G401 (cell line): ENCODE measurements around the gene OLFM1. TPM values are rescaled to one million over a fixed set of nuclear protein-coding genes. Genes with fewer than 3 reads are reported as not detected.

Experiments used
- DNase-seq: peaks from one replicate; pipeline ENCODE4 v3.0.0-alpha.2; 2015; ENCODE audit warnings: low spot score
- in situ Hi-C: cut with HindIII; loops from 2 replicates; pipeline ENCODE4 v1.10.0; 2016; ENCODE audit warnings: low sequenced_read_pairs, mixed read lengths
- total RNA-seq: library from RNA; depleted of rRNA; stranded (reverse); fragments of >200 nt; shearing (Covaris generic); gene quantifications from 2 replicates; pipeline ENCODE4 v1.2.3, GENCODE V29; 2014; rRNA removed

Gene OLFM1
- 5.9 and 6.5 TPM in 2 replicates for total RNA-seq

DNA sequence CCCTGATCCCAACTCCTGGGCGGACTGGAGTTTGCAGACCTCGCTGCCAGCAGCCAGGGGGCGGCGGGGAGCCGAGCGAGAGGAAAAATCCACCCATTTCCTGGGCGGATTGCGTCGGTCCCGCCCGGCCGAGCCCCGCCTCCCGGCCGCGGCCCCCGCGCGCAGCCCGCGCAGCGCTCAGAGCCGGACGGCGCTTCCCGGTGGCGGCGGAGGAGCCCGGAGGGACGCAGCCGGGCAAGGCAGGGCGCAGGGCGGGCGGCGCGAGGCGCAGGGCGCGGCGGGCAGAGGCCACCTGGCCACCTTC, at the start of gene OLFM1:
OLFM1 (plus strand) TSS at position 180 of the 304 bp plus-strand sequence. CDS start 322 bp downstream, outside the sequence.
- peak; percentile 90 for DNase-seq
- in situ Hi-C loops = no loop called here

DNA sequence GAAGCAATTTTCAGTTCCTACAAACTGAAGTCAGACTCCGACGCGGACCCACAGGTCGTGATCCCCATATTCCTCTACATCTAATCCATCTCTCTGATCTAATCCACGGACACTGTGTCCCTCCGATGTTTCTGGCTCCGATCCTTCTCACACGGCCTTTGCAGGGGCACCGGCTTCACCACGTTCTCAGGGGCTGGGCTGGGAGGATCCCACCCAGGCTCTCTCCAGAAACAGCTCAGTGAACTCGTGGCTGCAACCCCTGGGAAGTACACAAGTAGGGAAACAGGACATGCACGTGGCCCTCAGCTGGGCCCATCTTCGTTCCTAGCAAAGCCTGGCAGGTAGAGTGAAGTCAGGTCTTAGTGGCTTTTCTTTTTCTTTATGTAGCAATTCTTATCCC, 49.1 kb upstream of the OLFM1 start:
- in situ Hi-C loops = no loop called here
- no peak for DNase-seq

DNA sequence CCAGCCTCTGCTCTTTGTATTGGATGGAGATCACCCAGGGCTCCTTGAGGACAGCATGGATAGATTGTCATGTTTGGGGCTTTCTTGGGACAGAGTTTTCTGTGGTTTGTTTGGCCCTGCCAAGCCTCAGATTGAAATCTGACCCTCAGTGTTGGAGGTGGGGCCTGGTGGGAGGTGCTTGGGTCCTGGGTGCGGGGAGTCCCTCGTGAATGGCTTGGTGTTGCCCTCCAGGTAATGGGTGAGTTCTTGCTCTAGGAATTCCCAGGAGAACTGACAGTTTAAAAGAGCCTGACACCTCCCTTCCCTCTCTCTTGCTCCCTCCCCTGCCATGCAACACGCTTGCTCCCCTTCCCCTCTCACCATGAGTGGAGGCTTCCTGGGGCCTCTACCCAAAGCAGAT, 48.6 kb upstream of the OLFM1 start:
- in situ Hi-C loops = no loop called here
- no peak for DNase-seq

DNA sequence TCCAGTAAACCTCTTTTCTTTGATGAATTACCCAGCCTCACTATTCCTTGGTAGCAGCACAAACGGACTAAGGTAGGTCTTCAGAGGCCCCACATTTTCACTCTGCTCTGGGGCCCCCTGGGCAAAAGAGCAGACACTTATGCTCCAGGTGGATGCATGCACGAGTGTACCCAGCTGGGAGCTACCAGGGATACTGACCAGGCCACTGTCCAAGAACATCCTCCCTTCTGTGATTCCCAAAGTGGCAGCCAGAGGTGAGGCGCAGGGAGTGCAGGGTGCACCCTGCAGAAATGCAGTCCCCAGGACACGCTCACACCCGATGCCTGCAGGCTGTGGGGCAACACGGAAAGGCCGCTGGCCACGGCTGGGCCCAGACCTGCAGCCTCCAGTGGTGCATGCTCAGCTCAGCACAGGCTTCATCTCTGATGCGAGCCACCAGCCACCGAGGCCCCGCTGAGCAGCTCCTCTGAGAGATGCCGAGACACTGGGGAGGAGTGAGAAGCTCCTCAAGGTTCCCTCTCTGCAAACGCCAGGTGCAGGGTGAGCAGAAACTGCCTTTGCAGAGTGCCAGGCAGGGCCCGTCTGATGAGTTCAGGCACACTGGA, 48.1 kb upstream of the OLFM1 start:
- in situ Hi-C loops = no loop called here

DNA sequence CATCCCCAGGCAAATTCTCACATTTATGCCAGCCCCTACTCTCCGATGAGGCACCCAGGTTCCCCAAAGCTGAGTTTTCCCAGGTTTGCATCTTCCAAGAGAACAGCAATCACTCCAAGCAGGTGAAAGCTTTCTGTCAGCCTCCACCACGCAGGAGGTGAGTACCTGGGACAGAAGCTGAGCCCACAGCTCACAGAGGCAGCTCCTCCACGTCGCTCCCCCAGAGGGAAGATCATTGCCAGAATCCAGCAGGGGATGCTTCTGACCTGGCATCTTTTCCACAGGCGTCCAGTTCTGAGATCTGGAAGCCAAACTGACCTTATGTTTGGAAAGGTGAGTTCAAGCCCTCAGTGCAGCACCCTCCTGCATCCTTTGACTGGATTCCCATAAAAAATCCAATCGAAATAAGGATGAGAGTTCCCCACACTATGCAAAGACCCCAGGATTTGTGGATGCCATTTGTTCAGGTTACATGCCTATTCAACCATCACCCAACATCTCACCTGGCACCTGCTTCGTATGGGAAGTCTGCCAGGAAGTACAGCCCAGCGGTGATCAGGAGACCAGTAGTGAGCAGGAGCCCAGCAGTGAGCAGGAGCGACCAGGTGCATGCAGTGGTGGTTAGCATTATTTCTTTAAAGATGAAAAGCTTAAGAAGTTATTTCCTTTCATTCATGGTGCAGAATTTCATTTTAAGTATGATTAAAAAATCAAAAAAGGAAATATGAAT, 47.4 kb upstream of the OLFM1 start:
- no peak for DNase-seq
- in situ Hi-C loops = no loop called here

More for the DNA sequence above, 48.1 kb upstream of the OLFM1 start:
- no peak for DNase-seq

DNA sequence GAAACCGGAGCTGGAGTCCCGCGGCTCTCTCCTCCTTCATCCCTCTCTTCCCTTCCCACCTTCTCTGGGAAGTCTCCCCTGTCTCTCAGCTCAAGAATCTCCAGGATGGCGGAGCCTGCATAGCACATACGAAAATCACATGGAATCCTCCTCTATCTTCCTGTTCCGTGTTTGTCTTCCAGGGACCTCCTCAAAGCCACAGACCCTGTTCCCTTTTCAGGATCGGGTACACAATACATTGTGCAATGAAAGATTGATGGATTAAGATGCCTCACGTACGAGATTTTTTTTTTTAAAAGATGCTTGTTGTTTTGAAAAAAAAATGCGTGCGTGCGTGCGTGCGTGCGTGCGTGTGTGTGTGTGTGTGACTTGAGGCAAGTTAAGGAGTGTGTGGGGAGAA, 46.6 kb upstream of the OLFM1 start:
- no peak for DNase-seq
- in situ Hi-C loops = no loop called here

DNA sequence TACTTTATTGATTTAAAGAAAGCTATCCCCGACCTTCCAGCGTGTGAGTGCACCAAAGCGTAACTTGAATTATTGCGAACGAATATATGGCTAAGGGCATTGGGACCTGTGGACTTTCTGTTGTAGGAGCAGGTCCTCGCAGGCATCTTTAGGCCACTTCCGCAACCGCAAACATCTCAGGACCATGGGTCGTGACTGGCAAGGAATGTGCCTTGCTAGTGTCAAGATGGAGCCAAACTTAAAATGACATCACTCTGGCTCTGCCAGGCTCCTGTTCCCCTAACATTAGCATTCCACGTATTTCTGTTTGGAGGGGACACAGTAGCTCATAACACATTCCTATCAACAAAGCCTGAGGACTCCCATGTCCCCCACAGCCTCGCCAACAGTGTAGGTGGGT, 44.1 kb upstream of the OLFM1 start:
- in situ Hi-C loops = no loop called here
- no peak for DNase-seq

DNA sequence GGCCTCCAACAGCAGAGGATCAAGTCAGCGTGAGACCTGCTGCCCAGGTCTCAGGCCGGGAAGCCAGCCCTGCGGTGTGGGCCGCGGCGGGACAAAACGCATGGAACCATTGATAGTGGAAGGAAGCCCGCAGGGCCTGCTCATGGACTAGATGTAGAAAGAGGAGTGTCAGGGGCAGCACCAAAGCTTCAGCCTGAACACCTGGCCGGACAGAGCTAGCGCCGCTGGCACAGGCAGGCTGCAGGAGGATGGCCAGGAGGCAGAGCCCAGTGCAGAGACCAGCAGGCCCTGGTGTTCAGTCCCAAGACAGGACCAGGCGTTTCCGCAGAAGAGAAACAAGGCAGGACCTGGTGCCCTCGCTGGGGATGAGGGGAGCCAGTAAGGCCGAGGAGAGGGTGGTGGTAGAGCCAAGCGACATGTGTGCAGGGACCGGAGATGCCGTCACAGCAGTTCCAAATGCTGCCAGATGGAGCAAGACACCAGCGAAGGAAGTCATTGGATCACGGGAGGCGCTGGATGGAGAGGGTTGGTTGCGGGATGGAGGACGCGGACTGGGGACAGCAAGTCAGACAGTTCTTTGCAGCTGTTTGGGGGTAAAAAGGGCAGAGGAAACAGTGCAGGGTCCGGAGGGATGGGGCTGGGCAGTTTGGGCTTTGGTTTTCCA, 42.1 kb upstream of the OLFM1 start:
- DNase-seq = no peak

DNA sequence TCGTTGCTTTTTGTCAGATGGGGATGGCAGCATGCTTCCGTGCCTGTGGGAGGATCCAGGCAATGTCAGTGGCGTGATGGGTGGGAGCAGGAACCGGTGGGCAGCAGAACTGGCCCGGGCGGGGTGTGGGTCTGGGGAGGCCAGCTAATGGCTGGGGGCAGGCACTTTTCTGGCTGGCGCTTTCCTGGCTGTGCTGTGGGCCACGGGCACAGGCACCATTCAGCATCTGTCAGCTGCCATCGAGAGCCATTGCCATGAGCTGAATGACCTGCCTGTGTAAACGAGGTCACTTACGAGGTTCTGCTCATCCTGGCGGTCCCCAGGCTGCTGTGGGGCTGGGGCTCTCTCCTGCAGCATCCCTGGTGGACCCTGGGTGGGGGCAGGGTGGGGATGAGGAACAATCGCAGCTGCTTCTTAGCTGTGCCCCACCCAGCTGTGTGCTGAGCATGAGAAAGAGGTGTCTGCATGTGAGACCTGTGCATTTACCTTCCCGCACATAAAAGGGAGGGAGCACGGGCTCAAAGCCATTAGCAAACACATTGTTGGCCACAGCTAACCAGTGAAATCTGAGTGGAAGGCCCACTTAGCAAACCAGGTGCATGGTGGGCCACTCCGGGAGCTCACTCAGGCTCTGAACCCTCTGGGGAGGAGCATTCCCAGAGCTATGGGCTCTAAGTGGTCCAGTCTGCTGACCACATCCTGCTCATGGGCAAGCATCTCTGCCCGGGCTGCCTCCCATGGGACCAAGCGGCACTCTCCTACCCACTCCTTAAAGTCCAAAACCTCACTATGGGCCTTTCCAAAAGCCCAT, 41.3 kb upstream of the OLFM1 start:
- in situ Hi-C loops = no loop called here
- no peak for DNase-seq

More for the DNA sequence above, 42.1 kb upstream of the OLFM1 start:
- in situ Hi-C loops = no loop called here

DNA sequence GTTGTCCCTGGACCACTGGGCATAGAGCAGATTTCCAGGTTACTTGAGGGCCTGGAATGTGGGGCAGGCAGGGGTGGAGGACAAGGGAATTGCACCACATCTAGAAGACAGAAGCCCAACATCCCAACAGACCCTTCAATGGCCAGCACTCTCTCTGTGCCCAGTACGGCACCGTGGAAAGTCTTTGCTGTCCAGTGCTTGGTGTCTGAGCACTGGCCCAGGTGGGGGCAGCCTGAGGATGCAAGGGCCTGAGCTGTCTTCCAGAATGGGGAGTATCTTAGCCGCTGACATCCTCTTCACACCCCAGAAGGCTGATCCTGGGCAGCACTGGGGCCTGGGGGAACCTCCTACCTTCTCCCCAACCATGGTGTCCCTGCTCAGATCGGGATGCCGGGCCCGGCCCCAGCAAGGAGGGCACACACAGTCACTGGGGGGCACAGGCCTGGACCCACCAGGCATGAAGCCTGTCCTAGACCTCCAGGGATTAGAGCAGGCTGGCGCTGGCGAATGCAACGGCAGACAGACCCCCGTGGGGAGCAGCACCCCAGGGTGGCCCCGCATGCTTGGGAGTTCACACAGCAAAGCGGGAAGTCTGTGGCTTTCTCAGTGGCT, 40.6 kb upstream of the OLFM1 start:
- in situ Hi-C loops = no loop called here
- DNase-seq = no peak

DNA sequence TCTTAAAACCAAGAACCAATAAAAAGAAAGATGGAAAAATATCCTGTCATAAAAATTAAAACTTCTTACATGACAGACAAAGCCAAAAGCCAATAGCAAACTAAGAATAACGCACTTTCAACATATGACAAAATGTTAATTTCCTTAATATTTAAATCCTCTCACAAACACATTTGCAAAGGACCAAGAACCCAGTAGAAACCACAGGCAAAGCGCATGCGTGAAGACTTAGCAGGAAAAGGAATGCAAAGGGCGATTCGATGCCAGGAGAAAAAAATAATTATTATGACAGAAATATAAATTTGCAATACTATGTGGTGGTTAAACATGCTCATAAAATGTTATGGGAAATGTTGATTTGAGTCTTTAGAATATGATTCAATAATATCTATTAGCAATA, 39.9 kb upstream of the OLFM1 start:
- in situ Hi-C loops = no loop called here
- DNase-seq = no peak

DNA sequence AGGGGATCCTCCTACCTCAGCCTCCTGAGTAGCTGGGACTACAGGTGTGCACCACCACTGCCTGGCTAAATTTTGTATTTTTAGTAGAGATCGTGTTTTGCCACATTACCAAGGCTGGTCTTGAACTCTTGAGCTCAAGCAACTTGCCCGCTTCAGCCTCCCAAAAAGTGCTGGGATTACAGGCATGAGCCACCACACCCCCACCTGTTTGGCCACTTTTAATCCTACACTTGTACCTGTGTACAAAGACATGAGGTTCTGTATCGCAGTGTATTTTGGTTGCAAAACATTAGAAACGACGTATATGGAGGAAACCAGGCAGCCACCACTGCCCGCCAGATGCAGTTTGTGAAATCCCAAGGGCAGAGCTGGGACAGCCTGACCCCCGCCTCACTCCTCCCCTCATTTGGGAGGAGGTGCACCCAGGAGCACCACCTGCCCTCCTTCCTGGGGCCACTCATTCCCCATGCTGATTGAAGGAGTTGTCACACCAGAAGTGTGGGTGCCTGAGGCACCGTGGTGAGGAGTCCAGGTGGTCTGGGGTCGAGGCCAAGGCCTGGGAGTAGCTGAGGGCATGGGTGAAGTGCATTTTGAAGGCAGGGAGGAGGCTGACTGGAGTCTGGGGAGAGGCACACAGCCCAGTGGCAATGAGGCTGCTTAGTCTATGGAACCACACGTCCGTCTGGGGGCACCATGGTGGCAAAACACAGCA, 39.3 kb upstream of the OLFM1 start:
- in situ Hi-C loops = no loop called here
- DNase-seq = no peak

DNA sequence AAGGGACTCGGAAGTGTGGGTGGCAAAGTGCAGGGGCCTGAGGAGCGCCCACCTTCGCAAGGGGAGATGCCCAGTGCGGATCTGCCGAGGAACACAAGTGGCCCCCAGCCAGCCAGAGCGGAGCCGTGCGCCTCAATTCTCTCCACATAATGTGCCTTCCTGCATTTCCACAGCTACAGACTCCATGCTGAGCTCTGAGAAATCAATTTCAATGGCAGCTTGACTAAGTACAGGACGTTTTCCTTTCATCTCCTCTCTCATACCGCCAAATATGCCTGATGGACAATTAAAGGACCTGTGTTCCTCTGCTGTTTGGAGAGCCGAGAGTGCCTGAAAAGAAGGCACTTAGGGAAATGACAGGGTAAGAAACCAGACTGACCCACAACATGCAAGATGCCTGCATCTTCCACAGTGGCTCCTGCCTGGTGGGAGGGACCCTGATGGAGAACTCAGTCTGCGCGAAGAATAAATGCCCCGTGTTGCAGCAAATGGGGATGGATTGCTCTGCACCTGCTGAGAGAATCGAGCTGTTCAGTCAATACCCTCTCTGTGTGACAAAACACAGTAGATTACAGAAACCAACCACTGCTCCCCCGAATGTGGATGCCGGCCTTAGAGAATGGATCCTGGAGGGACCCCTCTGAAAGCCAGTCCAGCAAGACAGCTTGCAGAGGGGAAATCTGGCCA, 38.6 kb upstream of the OLFM1 start:
- in situ Hi-C loops = no loop called here
- no peak for DNase-seq

DNA sequence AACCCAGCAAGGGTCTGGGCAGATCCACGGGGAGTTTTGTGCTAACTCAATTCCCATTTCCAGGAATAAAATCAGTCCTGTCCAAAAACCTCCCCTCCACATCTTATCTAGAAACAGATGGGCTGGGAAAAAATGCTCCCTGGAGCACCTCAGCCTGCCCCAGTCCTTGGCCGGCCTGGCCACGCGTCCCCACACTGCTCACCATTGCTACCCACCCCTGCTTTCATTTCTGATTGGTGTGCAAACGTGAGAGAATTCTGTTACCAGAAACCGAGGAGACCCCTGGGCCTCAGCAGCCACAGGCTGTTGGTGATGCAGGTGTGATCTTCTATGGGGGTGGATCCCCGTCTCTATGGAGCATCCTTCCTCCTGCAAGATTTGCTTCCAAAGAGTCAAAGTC, 38.0 kb upstream of the OLFM1 start:
- DNase-seq = no peak

DNA sequence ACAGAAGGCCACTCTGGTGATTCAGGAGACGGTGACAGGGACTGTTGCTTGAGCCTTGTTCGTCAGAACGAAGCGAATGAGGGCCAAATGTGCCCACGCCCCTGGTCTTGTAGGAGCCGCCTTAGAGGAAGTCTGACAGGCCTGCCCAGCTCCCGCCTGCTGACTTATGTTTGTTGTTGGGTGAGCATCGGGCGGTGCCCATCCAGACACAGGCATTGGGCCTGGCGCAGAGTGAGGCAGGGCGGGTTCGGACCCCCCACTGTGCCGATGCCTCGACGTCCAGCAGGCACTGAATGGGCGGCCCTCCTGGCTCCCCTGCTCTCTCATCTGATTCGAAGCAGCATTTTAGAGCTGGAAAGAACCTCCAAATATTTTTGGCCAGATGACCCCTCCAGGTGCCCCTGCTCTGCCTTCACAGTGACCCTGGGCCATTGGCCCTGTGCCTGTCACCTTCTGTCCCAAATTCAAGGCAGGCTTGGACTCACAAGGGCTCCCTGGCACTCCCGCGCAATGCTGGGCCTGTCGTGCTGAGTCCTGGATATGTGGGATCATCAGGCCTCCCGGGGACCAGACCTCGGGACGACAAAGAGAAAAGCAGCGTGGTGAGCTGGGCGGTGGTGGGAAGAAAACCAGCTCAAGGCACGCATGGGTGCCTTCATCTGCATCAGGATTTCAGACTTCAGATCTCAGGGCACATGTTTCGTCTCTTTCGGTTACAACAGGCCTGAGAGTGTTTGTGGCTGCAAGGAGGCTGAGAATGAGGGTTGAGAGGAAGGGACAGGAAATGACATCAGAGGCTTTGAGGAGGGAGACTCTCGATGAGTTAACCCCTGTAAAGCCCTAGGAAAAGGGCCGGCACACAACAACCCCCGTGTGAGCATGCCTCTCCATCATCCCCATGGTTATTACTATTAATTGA, 37.1 kb upstream of the OLFM1 start:
- DNase-seq = no peak
- in situ Hi-C loops = no loop called here

More for the DNA sequence above, 38.0 kb upstream of the OLFM1 start:
- in situ Hi-C loops = no loop called here

DNA sequence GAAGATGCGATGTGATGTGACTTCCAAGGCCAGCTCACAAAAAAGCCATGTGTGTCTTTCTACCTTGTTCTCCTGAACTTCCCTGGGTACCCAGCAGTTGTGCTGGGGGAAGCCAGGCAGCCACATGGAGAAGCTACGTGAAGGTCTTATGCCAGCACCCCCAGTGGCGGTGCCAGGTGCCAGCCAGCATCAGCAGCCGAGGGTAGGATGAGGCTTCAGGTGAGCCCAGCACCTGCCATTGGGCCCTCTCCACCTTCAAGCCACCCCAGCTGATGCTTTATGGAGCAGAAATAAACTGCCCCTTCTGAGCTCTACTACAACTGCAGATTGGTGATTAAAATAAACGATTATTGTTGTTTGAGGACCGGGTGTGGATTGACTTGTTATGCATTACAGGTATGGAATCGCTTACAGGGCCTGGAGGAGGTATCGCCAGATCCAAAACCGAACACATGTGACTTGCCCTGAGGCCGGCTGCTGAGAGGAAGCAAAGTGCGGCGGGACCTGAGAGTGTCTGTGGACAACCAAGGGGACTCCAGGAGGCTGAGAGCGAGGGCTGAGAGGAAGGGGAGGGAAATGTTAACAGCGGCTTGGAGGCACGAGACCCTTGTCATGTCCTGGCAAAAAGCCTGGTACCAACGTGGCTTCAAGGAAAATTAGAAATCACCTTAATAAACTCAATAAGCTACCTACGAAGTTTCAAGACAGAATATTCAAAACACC, 36.0 kb upstream of the OLFM1 start:
- in situ Hi-C loops = no loop called here
- no peak for DNase-seq

DNA sequence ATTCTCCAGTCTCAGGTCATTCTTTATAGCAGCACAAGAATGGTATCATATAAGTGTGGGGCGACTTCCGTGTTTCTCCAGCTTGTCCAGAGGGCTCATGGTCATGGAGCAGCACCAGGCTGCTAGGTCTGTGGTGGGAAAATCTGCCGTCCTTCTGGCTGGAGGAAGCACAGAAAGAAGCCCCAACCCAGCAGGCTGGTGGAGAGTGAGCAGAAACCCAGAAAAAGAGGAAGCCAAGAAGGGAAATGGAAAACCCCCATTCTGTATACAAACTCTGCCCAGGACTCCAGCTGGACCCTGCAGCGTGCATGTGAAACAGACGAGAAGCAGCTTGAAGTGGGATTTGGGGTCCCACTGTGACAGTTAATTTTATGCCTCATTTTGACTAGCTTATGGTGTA, 34.3 kb upstream of the OLFM1 start:
- in situ Hi-C loops = no loop called here
- DNase-seq = no peak
